Hepatocyte (in vitro differentiated cells): ENCODE results near the gene SDR42E2. TPM values are rescaled to one million over a fixed set of nuclear protein-coding genes. Genes with fewer than 3 reads are reported as not detected.
A peak's percentile ranks its signal among the peaks of the same experiment; 100 is the strongest.

Source experiments
- DNase-seq: peaks from one replicate; pipeline ENCODE4 v3.0.0-alpha.2; 2016; ENCODE audit warnings: low spot score
- H2AFZ ChIP-seq: fragments of 200-600 bp; sonication (generic); 2 replicates; pipeline ENCODE4 v1.6.0; 2016; ENCODE audit warnings: antibody characterized with exemption, mild to moderate bottlenecking
- H3K27ac ChIP-seq: fragments of 200-600 bp; sonication (generic); 2 replicates; pipeline ENCODE4 v1.5.1; 2016; ENCODE audit warnings: mild to moderate bottlenecking
- H3K27me3 ChIP-seq: fragments of 200-600 bp; sonication (generic); 2 replicates; pipeline ENCODE4 v1.6.1; 2016
- H3K36me3 ChIP-seq: fragments of 200-600 bp; sonication (generic); replicated peaks from 2 replicates; pipeline ENCODE4 v1.5.1; 2016; ENCODE audit warnings: low read depth; ENCODE audit not compliant: insufficient read depth
- H3K4me1 ChIP-seq: fragments of 200-600 bp; sonication (generic); 2 replicates; pipeline ENCODE4 v1.5.1; 2016; ENCODE audit warnings: mild to moderate bottlenecking, moderate library complexity; ENCODE audit not compliant: insufficient read depth
- H3K4me2 ChIP-seq: fragments of 200-600 bp; sonication (generic); 2 replicates; pipeline ENCODE4 v1.6.0; 2016
- H3K4me3 ChIP-seq: fragments of 200-600 bp; sonication (generic); 2 replicates; pipeline ENCODE4 v1.5.1; 2016; ENCODE audit warnings: mild to moderate bottlenecking
- H3K79me2 ChIP-seq: fragments of 200-600 bp; sonication (generic); 2 replicates; pipeline ENCODE4 v1.6.0; 2017; ENCODE audit warnings: mild to moderate bottlenecking
- H3K9me2 ChIP-seq: fragments of 200-600 bp; sonication (generic); replicated peaks from 2 replicates; pipeline ENCODE4 v1.6.0; 2017; ENCODE audit warnings: mild to moderate bottlenecking; ENCODE audit not compliant: insufficient read depth
- H3K9me3 ChIP-seq: fragments of 200-600 bp; sonication (generic); 2 replicates; pipeline ENCODE4 v1.5.1; 2016; ENCODE audit warnings: low read depth, mild to moderate bottlenecking
- H4K20me1 ChIP-seq: fragments of 200-600 bp; sonication (generic); 2 replicates; pipeline ENCODE4 v1.6.0; 2016; ENCODE audit warnings: mild to moderate bottlenecking; ENCODE audit not compliant: insufficient read depth, poor library complexity, severe bottlenecking
- EZH2 ChIP-seq: fragments of 200-600 bp; sonication (generic); IDR thresholded peaks from 2 replicates; pipeline ENCODE4 v1.6.1; 2016; ENCODE audit warnings: antibody characterized with exemption, mild to moderate bottlenecking, borderline replicate concordance
- EZH2phosphoT487 ChIP-seq: fragments of 200-600 bp; sonication (generic); IDR thresholded peaks from one replicate; pipeline ENCODE4 v1.6.1; 2018; ENCODE audit warnings: antibody characterized with exemption, mild to moderate bottlenecking, low read depth, moderate library complexity; ENCODE audit not compliant: unreplicated experiment, severe bottlenecking
- WGBS: methylation state at CpG from one replicate; pipeline ENCODE4 v1.1.6; 2016; ENCODE audit warnings: low lambda C conversion rate; ENCODE audit errors: missing lambda C conversion rate; 5-methylcytosine and 5-hydroxymethylcytosine counted together
- polyA plus RNA-seq: library from polyadenylated mRNA; unstranded; fragments of >200 nt; fragmentation: Nextera tagmentation; extraction: Ambion mirVana; gene quantifications from 2 replicates; pipeline ENCODE4 v1.2.1, GENCODE V29; 2016
- total RNA-seq: library from RNA; depleted of rRNA; stranded (reverse); fragments of >200 nt; gene quantifications from 2 replicates; pipeline ENCODE4 v1.2.3, GENCODE V29; 2014
- TF ChIP-seq, protein P1 (sequence below): fragments of 200-600 bp; sonication (generic); IDR thresholded peaks from 2 replicates; pipeline ENCODE4 v1.5.1; 2016; ENCODE audit warnings: antibody characterized with exemption, mild to moderate bottlenecking; ENCODE audit not compliant: poor library complexity

SDR42E2 gene
- total and polyA plus RNA-seq, 2 experiments from 2014 or later = not detected

DNA sequence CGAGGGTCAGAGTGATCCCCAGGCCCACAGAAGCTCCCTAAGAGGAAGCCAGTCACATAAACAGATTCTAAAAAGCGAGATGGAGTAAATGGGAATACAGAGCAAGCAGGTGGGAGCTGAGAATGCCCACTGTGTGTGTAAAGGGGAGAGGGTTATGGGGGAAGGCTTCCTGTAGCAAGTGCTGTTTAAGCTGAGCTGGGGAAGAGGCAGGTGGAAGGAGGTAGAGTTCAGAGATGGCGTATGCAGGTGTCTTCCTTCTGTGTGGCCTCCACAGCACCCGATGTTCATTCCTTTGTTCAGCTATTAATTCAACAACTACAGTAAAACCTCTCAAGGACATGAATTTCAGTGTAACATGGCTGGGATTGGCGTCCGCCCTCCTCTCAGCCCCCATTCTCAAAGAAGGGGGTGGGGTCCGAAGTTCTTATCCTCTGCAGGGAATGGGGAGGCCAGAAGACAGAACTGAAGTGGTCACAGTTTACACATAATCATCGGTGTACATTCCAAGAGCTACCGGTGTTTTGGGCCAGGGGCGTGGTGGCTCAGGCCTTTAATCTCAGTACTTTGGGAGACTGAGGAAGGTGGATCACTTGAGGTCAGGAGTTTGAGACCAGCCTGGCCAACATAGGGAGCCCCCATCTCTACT, 45.5 kb downstream of the SDR42E2 start:
- Histone ChIP-seq H3K4me2 (peak overlapping the region; percentile 94), H3K27me3 (no peaks in the 10 kb centered on the region), H3K9me3 (no peaks in the 10 kb centered on the region), H3K27ac (no peak overlapping the region), H3K79me2 (peaks cover 61% of the 10 kb centered on the region), H3K36me3 (no peaks in the 10 kb centered on the region), H2AFZ (no peak overlapping the region), H4K20me1 (peaks cover 28% of the 10 kb centered on the region), H3K4me3 (peak overlapping the region; percentile 96), H3K4me1 (peaks cover 6% of the 10 kb centered on the region), H3K9me2 (no peaks in the 10 kb centered on the region)
- DNase-seq = no peak
- TF ChIP-seq, protein P1, sequence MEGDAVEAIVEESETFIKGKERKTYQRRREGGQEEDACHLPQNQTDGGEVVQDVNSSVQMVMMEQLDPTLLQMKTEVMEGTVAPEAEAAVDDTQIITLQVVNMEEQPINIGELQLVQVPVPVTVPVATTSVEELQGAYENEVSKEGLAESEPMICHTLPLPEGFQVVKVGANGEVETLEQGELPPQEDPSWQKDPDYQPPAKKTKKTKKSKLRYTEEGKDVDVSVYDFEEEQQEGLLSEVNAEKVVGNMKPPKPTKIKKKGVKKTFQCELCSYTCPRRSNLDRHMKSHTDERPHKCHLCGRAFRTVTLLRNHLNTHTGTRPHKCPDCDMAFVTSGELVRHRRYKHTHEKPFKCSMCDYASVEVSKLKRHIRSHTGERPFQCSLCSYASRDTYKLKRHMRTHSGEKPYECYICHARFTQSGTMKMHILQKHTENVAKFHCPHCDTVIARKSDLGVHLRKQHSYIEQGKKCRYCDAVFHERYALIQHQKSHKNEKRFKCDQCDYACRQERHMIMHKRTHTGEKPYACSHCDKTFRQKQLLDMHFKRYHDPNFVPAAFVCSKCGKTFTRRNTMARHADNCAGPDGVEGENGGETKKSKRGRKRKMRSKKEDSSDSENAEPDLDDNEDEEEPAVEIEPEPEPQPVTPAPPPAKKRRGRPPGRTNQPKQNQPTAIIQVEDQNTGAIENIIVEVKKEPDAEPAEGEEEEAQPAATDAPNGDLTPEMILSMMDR = no peak
- TF ChIP-seq EZH2phosphoT487 = no peak
- no peak for TF ChIP-seq EZH2
- 78% methylated on average over 10 of the region's 10 CpGs for WGBS

GRCh38 chr16:22210285-22210684, 48.0 kb downstream of the SDR42E2 start:
- Histone ChIP-seq H2AFZ (no peak overlapping the region), H3K9me2 (no peaks in the 10 kb centered on the region), H3K79me2 (peaks cover 85% of the 10 kb centered on the region), H3K27me3 (no peaks in the 10 kb centered on the region), H3K9me3 (no peaks in the 10 kb centered on the region), H3K36me3 (no peaks in the 10 kb centered on the region), H3K4me2 (no peak overlapping the region), H3K4me1 (peaks cover 6% of the 10 kb centered on the region), H3K27ac (no peak overlapping the region), H3K4me3 (no peak overlapping the region), H4K20me1 (peaks cover 28% of the 10 kb centered on the region)
- TF ChIP-seq, protein P1 = no peak
- TF ChIP-seq EZH2 = no peak
- no peak for TF ChIP-seq EZH2phosphoT487
- no peak for DNase-seq
- 98% methylated on average over 6 of the region's 6 CpGs for WGBS

DNA sequence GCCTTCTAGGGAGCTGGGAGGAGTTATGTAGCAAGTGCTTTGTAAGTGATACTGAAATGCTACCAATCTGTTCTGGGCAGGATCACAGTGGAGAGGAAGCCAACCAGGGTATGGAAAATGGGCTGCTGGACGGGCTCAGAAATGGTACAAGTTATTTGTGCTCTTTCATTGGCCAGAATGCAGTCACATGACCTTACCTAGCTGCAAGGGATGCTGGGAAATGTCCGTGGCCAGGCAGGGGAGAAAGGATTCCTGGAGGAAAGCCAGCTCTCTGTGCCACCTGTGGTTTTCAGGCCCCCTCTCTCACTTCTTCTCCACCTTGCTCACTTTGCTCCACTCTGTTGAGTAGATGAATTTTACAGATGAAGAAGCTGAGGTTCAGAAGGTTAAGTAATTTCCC, 48.5 kb downstream of the SDR42E2 start:
- Histone ChIP-seq H3K9me2 (no peaks in the 10 kb centered on the region), H3K9me3 (no peaks in the 10 kb centered on the region), H3K79me2 (peaks cover 85% of the 10 kb centered on the region), H3K4me3 (no peak overlapping the region), H3K27me3 (no peaks in the 10 kb centered on the region), H3K4me1 (peaks cover 6% of the 10 kb centered on the region), H4K20me1 (peaks cover 28% of the 10 kb centered on the region), H2AFZ (no peak overlapping the region), H3K27ac (no peak overlapping the region), H3K4me2 (no peak overlapping the region), H3K36me3 (no peaks in the 10 kb centered on the region)
- 100% methylated on average over 2 of the region's 2 CpGs for WGBS
- DNase-seq = no peak
- TF ChIP-seq EZH2phosphoT487 = no peak
- TF ChIP-seq EZH2 = no peak
- TF ChIP-seq, protein P1 = no peak
